GM18951 (cell line): ENCODE results near the gene PSMA5.

Experiments used
- POLR2A ChIP-seq: IDR thresholded peaks from 4 replicates; pipeline ENCODE4 v1.6.1; 2011; ENCODE audit warnings: mild to moderate bottlenecking; ENCODE audit not compliant: insufficient read length, insufficient read depth; ENCODE audit errors: extremely low read depth
- in situ Hi-C: fragments of 300-500 bp; cut with MboI; formaldehyde crosslinking; loops from one replicate; pipeline ENCODE4 v1.12.0; 2022; ENCODE audit warnings: low sequenced_read_pairs, mixed read lengths, inconsistent platforms; ENCODE audit not compliant: unreplicated experiment

PSMA5 gene

DNA sequence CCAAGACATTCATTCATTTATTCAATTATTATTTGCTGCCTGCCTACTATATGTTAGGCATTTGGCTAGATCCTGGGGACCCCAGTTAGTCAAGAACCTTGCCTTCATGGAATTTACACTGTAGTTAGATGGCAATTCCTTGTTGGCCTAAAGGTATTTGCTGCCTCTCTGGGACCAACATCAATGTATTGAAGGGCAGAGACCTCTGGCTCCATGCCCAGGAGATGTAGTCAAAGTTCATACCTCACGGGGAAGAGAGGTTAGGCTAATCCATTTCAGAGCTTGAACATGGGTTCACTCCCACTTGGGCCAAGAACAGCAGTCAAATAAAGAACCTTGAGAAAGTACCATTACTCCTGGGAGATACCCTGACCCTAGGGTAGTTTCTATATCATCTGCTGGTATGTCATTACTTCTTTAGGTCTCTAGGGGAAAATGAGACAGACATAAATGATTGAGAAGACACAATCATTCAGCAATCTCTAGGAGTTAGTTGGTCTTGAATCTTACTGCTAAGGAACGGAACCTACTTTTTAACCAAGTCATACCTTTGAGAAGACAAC, 60.5 kb downstream of the PSMA5 start:
- in situ Hi-C loops = no loop called here
- no peak for TF ChIP-seq POLR2A

DNA sequence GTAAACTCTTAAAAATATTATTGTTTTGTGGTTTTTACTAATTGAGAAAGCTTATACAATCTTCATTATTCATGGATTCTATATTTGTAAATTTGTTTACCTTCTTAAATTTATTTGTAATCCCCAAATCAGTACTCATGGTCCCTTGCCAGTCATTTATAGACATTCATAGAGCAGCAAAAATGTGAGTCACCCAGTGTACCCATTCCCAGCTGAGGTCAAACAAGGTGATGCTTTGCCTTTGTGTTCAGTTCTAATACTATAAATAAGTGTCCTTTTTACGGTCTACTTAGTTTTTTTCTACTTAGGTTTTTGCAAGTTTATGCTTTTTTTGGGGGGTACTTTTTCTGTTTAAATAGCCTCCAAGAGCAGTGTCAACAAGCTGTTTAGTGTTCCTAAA, 64.6 kb downstream of the PSMA5 start:
- in situ Hi-C loops = loop anchor here (5.0 kb wide), 1 partner anchor 64 kb away; no protein-coding TSS in a partner anchor

DNA sequence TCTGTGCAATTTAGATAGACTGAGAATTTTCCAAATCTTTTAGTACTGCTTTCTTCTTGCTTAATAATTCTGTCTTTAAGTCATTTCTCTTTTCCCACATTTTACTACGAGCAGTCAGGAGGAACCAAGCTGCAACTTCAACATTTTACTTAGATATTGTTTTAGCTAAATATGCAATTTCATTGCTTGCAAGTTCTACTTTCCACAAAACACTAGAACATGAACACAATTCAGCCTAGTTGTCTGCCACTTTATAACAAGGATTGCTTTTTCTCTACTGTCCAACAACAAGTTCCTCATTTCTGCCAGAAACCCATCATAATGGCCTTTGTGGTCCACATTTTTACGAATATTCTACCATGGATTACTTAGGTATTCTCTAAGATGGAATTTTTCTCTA, 65.2 kb downstream of the PSMA5 start:
- no peak for TF ChIP-seq POLR2A
- in situ Hi-C loops = loop anchor here (5.0 kb wide), 1 partner anchor 64 kb away; no protein-coding TSS in a partner anchor

More for the DNA sequence above, 64.6 kb downstream of the PSMA5 start:
- no peak for TF ChIP-seq POLR2A

DNA sequence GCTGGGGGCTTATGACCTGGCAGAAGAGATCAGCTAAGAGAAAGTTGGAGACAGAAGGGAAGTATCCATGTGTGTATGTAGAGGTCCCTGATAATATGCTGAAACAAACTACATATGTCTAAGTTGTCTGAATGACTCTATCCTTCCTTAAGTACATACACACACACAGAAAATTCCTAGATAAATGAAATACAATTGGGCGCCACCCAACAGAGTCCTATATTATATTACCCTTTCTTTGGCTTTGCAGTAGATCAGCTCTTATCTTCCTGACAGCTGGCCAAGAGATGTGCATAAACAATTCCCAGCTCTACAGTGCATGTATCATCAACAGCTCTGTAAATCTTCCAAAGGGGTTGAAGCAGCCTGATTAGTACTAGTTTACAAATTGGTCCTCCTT, 68.6 kb downstream of the PSMA5 start:
- TF ChIP-seq POLR2A = no peak
- in situ Hi-C loops = no loop called here

DNA sequence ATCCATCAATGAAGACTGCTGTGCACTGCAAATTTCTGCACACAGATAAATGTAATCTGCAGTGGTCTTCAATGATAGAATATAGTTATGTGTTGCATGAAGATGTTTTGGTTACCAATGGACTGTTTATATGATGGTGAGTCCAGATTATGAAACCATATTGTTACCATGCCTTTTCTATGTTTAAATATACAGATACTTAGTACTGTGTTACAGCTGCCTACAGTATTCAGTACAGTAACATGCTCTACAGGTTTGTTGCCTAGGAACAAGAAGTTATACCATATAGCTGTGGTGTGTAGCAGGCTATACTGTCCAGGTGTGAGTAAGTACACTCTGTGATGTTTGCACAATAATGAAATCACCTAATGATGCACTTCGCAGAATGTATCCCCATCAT, 69.3 kb downstream of the PSMA5 start:
- in situ Hi-C loops = no loop called here
- no peak for TF ChIP-seq POLR2A

DNA sequence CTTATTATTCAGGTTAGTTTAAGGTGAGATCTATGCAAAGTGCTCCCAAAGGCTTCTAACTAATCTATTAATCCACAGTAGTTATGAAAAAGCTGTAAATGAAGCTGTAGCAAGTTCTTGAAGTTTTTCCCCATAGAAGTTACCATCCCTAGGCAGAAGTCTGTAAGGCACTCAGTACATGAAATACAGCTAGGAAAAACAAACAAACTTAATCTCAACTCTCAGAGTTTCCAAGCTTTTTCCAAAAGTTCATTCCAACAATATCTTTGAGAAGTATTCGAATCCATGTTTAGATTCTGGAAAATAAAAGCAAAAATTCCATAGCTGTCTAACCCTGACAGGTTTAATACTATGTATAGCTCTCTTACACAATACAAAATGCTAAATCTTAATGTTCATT, 69.7 kb downstream of the PSMA5 start:
- TF ChIP-seq POLR2A = no peak
- in situ Hi-C loops = no loop called here

DNA sequence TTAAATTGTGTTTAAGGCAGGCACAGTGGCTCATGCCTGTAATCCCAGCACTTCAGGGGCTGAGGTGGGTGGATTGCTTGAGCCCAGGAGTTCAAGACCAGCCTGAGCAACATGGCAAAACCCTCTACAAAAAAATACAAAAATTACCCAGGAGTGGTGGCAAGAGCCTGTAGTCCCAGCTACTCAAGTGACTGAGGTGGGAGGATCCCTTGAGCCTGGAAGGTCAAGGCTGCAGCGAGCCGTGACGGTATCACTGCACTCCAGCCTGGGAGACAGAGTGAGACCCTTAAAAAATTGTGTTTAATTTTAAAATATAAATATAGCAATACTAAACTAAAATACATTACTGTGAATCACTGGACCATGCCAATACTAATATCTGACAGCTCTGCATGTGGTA, 71.3 kb downstream of the PSMA5 start:
- in situ Hi-C loops = no loop called here
- no peak for TF ChIP-seq POLR2A

DNA sequence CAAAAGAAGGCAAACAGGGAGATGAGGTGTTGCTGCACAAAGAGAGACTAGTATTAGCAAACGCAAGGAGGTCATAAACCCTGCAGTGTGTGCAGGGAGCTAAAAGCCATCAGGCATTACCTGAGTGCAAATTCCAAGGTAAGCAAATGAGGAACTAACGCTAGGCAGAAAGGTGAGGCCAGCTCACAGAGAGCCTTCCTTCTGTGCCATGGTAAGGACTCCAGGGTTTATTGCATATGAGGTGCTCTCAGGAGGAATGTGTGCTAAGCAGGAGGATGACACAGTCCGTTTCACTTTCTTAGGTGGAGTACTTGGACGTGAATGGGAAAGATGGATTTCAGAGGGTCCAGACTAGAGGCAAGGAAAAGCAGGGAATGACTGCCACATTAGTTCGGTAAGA, 74.8 kb downstream of the PSMA5 start:
- in situ Hi-C loops = no loop called here
- TF ChIP-seq POLR2A = no peak

DNA sequence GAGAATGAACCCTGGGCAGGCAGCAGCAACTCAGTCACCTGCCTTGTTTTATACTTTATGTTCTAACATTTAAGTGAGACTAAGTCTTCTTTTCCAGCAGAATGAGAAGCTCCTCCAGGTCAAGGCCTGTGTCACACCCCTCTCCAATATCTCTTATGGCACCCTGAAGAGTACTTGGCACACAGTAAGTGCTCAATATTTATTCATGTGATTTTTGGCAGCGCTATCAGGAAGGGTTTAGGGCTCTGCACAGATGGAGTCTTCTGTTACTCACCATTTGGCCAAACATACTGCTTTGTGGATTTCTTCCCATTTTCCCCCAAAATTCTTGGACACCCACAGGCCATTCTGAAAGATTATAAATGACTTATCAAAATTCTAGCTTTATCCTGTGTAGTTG, 75.6 kb downstream of the PSMA5 start:
- TF ChIP-seq POLR2A = no peak
- in situ Hi-C loops = no loop called here

DNA sequence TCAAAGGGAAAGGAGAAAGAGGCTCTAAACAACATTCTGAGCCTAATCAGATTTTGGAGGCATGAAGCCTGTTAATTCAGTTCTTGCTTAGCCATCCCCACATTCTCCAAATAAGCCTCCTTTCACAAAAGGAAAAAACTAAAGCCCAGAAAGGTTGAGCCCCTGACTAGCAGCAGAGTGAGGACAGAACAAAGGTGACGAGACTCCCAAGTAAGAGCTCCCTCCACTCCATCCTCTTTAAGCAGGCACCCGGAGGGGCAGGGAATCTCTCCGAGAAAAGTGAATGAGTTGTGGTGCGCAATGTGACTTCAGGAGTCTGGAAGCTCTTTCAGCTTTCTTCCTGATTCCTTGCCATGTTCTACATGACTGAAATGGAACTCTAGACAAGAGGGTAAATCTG, 76.1 kb downstream of the PSMA5 start:
- in situ Hi-C loops = no loop called here

More for the DNA sequence above, 76.1 kb downstream of the PSMA5 start:
- no peak for TF ChIP-seq POLR2A
